Ishikawa (cell line): Measurements from ENCODE around the gene CELSR1.
A peak's percentile ranks its signal among the peaks of the same experiment; 100 is the strongest.

Source experiments
- CEBPB ChIP-seq: IDR thresholded peaks from 2 replicates; pipeline ENCODE4 v1.6.1; 2012
- CREB1 ChIP-seq: IDR thresholded peaks from 2 replicates; pipeline ENCODE4 v1.6.1; 2012; ENCODE audit warnings: low read depth
- EGR1 ChIP-seq: IDR thresholded peaks from 2 replicates; pipeline ENCODE4 v1.6.1; 2012
- EP300 ChIP-seq: IDR thresholded peaks from 2 replicates; pipeline ENCODE4 v1.6.1; 2012; ENCODE audit warnings: borderline replicate concordance
- FOXM1 ChIP-seq: IDR thresholded peaks from 2 replicates; pipeline ENCODE4 v1.6.1; 2012; ENCODE audit warnings: low read depth, borderline replicate concordance
- MAX ChIP-seq: IDR thresholded peaks from 2 replicates; pipeline ENCODE4 v1.6.1; 2012
- NFIC ChIP-seq: IDR thresholded peaks from 2 replicates; pipeline ENCODE4 v1.6.1; 2012
- RAD21 ChIP-seq: IDR thresholded peaks from 2 replicates; pipeline ENCODE4 v1.6.1; 2012; ENCODE audit warnings: low read depth
- REST ChIP-seq: IDR thresholded peaks from 2 replicates; pipeline ENCODE4 v1.6.1; 2012; ENCODE audit warnings: low read depth, mild to moderate bottlenecking
- TAF1 ChIP-seq: IDR thresholded peaks from 2 replicates; pipeline ENCODE4 v1.6.1; 2012; ENCODE audit warnings: low read depth, mild to moderate bottlenecking
- TCF12 ChIP-seq: IDR thresholded peaks from 2 replicates; pipeline ENCODE4 v1.6.1; 2012; ENCODE audit warnings: low read depth
- TEAD4 ChIP-seq: IDR thresholded peaks from 2 replicates; pipeline ENCODE4 v1.6.1; 2012
- USF1 ChIP-seq: IDR thresholded peaks from 2 replicates; pipeline ENCODE4 v1.6.1; 2012
- YY1 ChIP-seq: IDR thresholded peaks from 2 replicates; pipeline ENCODE4 v1.6.1; 2012; ENCODE audit warnings: low read depth
- ZBTB7A ChIP-seq: IDR thresholded peaks from 2 replicates; pipeline ENCODE4 v1.6.1; 2012; ENCODE audit warnings: low read depth

Gene CELSR1

DNA sequence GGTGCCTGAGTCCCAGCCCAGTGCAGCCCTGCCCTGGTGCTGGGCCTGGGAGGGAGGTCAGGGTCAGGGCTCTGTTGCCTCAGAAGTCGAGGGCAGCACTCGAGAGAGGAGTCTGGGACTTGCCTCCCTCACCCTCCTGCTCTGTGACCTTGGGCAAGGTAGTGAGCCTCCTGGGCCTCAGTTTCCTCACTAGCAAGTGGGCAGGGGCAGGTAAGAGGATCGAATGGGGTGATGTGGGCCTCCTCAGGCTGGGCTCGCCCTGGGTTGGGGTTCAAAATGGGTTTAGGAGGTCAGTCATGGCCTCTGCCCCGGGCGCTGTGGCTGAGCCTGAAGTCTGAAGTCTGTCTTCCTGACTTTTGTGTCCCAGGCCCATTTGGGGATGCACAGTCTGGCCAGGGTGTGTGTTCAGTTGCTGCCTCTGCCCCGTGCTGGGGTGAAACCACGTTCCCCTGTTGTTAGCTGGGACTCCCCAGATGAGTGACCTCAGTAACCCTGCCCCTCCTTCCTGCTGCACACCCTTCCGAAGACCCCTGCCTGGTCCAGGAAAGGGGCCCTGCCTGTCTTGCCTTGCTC is 40.9 kb upstream of the CELSR1 start:
- TF ChIP-seq CREB1 (no peak), USF1 (no peak), MAX (no peak), YY1 (no peak), ZBTB7A (no peak)

DNA sequence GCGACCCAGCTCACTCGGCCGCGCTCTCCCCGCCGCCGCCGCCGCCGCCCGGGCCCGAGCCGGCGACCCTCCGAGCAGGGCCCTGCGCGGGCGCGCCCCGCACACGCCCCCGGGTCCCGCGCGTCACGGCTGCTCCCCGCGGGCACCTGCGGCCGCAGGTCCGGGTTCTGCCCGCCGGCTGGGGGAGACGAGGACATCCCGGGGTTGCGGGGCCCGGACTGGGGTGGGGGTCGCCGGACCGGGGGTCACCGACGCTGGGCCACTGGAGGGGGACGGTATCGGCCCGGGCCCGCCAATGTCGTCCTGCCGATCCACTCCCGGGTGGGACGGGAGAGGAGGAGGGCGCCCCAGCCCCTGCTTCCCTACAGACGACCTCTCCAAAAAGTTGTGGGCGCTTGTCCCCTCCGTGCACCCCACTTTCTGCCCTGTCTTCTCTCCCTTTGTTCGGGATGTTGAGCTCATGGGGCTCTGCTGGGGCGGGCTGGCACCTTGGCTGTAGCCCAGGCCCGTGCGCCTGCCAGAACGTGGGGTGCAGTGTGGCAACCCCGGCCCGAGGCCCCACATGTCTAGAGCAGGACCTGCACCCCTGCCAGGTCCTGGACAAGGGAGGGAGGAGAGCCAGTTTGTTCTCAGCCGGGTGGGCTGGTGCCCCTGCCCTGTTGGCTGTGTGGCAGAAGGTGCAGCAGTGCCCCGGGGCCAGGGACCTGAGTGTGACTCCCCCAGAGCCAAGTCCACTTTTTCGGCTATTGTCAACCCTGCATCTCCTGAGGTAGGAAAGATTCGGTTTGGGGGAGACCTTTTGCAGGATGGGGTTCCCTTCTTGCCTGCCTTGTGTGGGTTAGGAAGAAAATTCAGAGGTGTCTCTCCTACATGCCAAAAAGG is 40.2 kb upstream of the CELSR1 start:
- peak; percentile 60; the same call in 1 of the 2 replicates for TF ChIP-seq ZBTB7A
- TF ChIP-seq NFIC: no peak

- TF ChIP-seq ZBTB7A: 0 out of 2 replicates have a peak, but pooled peaks have one; percentile 31
- no peak for TF ChIP-seq TEAD4
Observed at GRCh38 chr22:46576556-46577367, 39.3 kb upstream of the CELSR1 start.

GRCh38 chr22:46575911-46576555 is 38.6 kb upstream of the CELSR1 start:
- TF ChIP-seq EP300 (no peak), EGR1 (no peak), CREB1 (no peak), ZBTB7A (0 out of 2 replicates have a peak, but pooled peaks have one; percentile 10)

DNA sequence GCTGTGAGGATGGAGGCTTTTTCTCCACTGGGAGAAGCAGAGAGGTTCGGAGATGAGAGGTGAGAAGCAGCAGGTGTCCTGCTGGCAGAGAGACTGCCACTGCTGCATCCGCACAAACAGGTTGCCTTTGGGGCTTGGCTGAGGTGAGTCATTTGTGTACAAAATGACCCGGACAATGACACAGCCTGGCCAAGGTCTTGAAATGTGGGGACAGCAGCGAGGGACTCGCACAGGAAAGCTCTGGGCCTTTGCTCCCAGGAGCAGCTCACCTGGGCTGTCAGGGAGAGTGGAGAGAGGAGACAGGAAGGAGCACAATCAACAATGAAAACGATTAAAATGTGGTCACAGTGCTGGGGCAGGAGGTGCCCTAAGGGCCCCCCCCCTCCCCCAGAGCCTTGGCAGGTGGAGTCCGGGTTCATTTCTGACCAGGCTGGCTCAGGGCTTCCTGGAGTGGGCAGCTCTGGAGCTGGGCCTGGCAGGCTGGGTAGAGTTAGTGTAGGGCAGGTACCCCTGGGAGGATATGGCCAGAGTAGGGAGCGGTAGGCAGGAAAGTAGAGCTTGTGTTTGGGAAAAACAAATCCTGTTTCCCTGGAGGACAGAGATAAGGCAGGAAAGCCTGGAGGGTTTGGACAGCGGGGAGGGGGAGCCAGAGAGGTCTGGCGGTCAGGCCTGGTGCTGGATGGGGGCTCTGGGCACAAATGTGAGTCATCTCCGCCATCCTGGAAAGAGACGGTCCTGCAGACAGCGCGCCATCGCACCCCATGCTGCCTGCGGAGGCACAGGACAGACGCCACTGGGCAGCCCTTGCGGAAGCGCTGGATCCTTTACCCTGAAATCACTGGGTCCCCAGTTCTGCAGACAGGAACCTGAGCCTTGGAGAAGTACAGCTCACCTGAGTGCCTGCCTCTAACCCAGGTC is 37.8 kb upstream of the CELSR1 start:
- TF ChIP-seq MAX (0 out of 2 replicates have a peak, but pooled peaks have one; percentile 24), EGR1 (no peak)

- TF ChIP-seq MAX (no peak), FOXM1 (no peak), YY1 (no peak), TCF12 (no peak), EP300 (no peak), RAD21 (no peak), NFIC (no peak), CEBPB (no peak), TEAD4 (no peak), EGR1 (no peak)
Observed at GRCh38 chr22:46574438-46574992, 37.1 kb upstream of the CELSR1 start.

DNA sequence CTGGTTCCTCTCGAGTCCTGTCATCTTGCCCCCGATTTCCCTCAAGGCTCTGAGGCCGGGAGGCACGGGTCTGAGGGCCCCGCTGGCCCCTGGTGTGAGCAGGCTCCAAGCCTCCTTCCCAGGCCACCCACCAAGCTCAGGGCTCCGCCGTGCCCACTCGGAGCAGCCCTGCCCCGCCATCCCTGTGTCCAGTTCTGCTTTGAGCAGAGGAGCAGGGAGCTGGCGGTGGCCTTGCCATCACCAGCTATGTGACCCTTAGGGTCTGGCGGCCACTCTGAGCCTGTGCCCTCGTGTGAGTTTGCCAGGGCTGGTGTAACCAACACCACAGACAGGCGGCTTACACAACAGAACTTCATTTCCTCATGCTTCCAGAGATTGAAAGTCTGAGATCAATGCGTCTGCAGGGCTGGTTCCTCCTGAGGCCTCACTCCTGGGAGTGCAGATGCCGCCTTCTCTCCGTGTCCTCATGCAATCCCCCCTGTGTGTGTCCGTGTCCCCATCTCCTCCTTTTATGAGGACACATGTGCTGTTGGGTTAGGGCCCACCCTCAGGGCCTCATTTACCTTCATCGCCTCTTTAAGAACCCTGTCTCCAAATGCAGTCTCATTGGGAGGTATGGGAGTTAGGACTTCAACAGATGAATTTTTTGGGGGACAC is 36.5 kb upstream of the CELSR1 start:
- TF ChIP-seq NFIC (no peak), REST (no peak), MAX (no peak), RAD21 (no peak), ZBTB7A (no peak), EGR1 (no peak), TEAD4 (no peak), CREB1 (no peak), TAF1 (no peak), YY1 (no peak), EP300 (no peak), USF1 (no peak), TCF12 (no peak), CEBPB (no peak)
